Measurements from ENCODE around the gene RGS9. TPM values are rescaled to one million over a fixed set of nuclear protein-coding genes. Genes with fewer than 3 reads are reported as not detected.
A peak's percentile ranks its signal among the peaks of the same experiment; 100 is the strongest.

The RGS9 gene
- total RNA-seq, 2 experiments from 2014 or later, result 13.7 to 26.4 TPM

- no peaks in the 10 kb centered on the region for H3K79me2 ChIP-seq (ENCODE audit: insufficient read depth, low read depth, low read length)
- H3K9me3 ChIP-seq (ENCODE audit: low read length), result no peaks in the 10 kb centered on the region
- peak overlapping the region; percentile 88 for H3K4me2 ChIP-seq (ENCODE audit: low read length)
- TF ChIP-seq CTCF (conservative IDR thresholded peaks at IDR 0.05; ENCODE audit: low read length) (no peak), EZH2phosphoT487 (IDR thresholded peaks at IDR 0.05; ENCODE audit: borderline replicate concordance, low read depth, low read length) (no peak)
- peak overlapping the region; percentile 38; the same call in 1 of the 2 replicates for H2AFZ ChIP-seq (ENCODE audit: low read length)
- H3K4me3 ChIP-seq (ENCODE audit: low read depth, low read length, poor library complexity, severe bottlenecking), result no peak overlapping the region
- no peak for DNase-seq (ENCODE audit: low spot score)
- H4K20me1 ChIP-seq (ENCODE audit: insufficient read depth, low read length), result no peaks in the 10 kb centered on the region
- no TSS peak for BruUV-seq (replicated peaks)
- POLR2A ChIA-PET, result no interaction called here
- intact Hi-C loops (cut with micrococcal nuclease; ENCODE audit: unreplicated experiment), result loop anchor here (5.0 kb wide), 1 partner anchor 61 kb away; no protein-coding TSS in a partner anchor
- CTCF ChIA-PET (ENCODE audit: unreplicated experiment), result no interaction called here
- 0 out of 2 replicates have a peak, but pooled peaks cover 5% of the 10 kb centered on the region for H3K36me3 ChIP-seq (ENCODE audit: insufficient read depth, low read length)
- H3K9me2 ChIP-seq (ENCODE audit: insufficient read depth, low read length), result no peaks in the 10 kb centered on the region
- H3K4me1 ChIP-seq (ENCODE audit: insufficient read depth, low read length, poor library complexity, severe bottlenecking), result peaks cover 38% of the 10 kb centered on the region
- peak overlapping the region; percentile 57 for H3K27ac ChIP-seq (ENCODE audit: low read depth, low read length, poor library complexity, severe bottlenecking)
These were observed 15.8 kb upstream of the RGS9 start for GRCh38 chr17:65121368-65121767.

- DNase-seq (ENCODE audit: low spot score), result peak; percentile 75
- Histone ChIP-seq H3K4me2 (ENCODE audit: low read length) (peak overlapping the region; percentile 88), H2AFZ (ENCODE audit: low read length) (peak overlapping the region; percentile 38; the same call in 1 of the 2 replicates), H4K20me1 (ENCODE audit: insufficient read depth, low read length) (no peaks in the 10 kb centered on the region), H3K27ac (ENCODE audit: low read depth, low read length, poor library complexity, severe bottlenecking) (peak overlapping the region; percentile 57), H3K4me1 (ENCODE audit: insufficient read depth, low read length, poor library complexity, severe bottlenecking) (peaks cover 36% of the 10 kb centered on the region), H3K9me3 (ENCODE audit: low read length) (no peaks in the 10 kb centered on the region), H3K9me2 (ENCODE audit: insufficient read depth, low read length) (no peaks in the 10 kb centered on the region), H3K36me3 (ENCODE audit: insufficient read depth, low read length) (0 out of 2 replicates have a peak, but pooled peaks cover 2% of the 10 kb centered on the region), H3K4me3 (ENCODE audit: low read depth, low read length, poor library complexity, severe bottlenecking) (peak overlapping the region; percentile 71), H3K79me2 (ENCODE audit: insufficient read depth, low read depth, low read length) (no peaks in the 10 kb centered on the region)
- ChIA-PET POLR2A (interaction anchor here (0.6 to 1.7 kb wide), 3 partner anchors 33 to 903 kb away, joined by 3 to 7 read pairs (median 3); partner anchors contain the start of gene LRRC37A3), CTCF (ENCODE audit: unreplicated experiment) (no interaction called here)
- BruUV-seq (replicated peaks), result TSS peak; percentile 96
- intact Hi-C loops (cut with micrococcal nuclease; ENCODE audit: unreplicated experiment), result loop anchor here (5.0 kb wide), 1 partner anchor 60 kb away; no protein-coding TSS in a partner anchor
- TF ChIP-seq EZH2phosphoT487 (IDR thresholded peaks at IDR 0.05; ENCODE audit: borderline replicate concordance, low read depth, low read length) (no peak), CTCF (conservative IDR thresholded peaks at IDR 0.05; ENCODE audit: low read length) (no peak)
These were observed 15.0 kb upstream of the RGS9 start for GRCh38 chr17:65121916-65122806.

Data from OCI-LY7 (cell line).